Measurements from ENCODE around the gene NRP1.

- TF ChIP-seq, protein P1, sequence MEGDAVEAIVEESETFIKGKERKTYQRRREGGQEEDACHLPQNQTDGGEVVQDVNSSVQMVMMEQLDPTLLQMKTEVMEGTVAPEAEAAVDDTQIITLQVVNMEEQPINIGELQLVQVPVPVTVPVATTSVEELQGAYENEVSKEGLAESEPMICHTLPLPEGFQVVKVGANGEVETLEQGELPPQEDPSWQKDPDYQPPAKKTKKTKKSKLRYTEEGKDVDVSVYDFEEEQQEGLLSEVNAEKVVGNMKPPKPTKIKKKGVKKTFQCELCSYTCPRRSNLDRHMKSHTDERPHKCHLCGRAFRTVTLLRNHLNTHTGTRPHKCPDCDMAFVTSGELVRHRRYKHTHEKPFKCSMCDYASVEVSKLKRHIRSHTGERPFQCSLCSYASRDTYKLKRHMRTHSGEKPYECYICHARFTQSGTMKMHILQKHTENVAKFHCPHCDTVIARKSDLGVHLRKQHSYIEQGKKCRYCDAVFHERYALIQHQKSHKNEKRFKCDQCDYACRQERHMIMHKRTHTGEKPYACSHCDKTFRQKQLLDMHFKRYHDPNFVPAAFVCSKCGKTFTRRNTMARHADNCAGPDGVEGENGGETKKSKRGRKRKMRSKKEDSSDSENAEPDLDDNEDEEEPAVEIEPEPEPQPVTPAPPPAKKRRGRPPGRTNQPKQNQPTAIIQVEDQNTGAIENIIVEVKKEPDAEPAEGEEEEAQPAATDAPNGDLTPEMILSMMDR (IDR thresholded peaks at IDR 0.05), result no peak
- TF ChIP-seq POLR2A (IDR thresholded peaks at IDR 0.05), result no peak
Measured at GRCh38 chr10:33249137-33249536, 85.3 kb downstream of the NRP1 start.
